ENCODE data around the gene STRIT1. TPM values are rescaled to one million over a fixed set of nuclear protein-coding genes. Genes with fewer than 3 reads are reported as not detected.

STRIT1 gene
- total and polyA plus RNA-seq, 2 of the 4 experiments (the other 2 are of a cell fraction) = not detected

- Histone ChIP-seq H2AK5ac (ENCODE audit: low read depth, low read length) (no peak overlapping the region), H4K5ac (ENCODE audit: low read depth, low read length) (no peak overlapping the region), H3K36me3 (ENCODE audit: control insufficient read depth, insufficient read depth, low read length) (no peaks in the 10 kb centered on the region), H3K27ac (ENCODE audit: insufficient read depth, low read length) (no peak overlapping the region), H3K14ac (replicated peaks; ENCODE audit: low read depth, low read length) (no peak overlapping the region), H4K20me1 (ENCODE audit: insufficient read depth, low read length) (no peaks in the 10 kb centered on the region), H2BK15ac (ENCODE audit: low read depth, low read length) (no peak overlapping the region), H3K9me1 (ENCODE audit: insufficient read depth, low read length) (no peaks in the 10 kb centered on the region), H2BK120ac (ENCODE audit: low read depth, low read length) (no peak overlapping the region), H4K8ac (ENCODE audit: low read depth in 2 of 2, low read length in 2 of 2) (no peak overlapping the region), H3K9ac (ENCODE audit: low read depth, low read length) (no peak overlapping the region), H2AFZ (replicated peaks; ENCODE audit: low read length, poor library complexity) (no peak overlapping the region), H2BK20ac (ENCODE audit: low read depth, low read length) (no peak overlapping the region), H3K4me1 (ENCODE audit: control insufficient read depth, insufficient read depth, low read length) (no peaks in the 10 kb centered on the region), H2BK5ac (ENCODE audit: low read depth, low read length, poor library complexity, severe bottlenecking) (no peak overlapping the region), H3K9me3 (ENCODE audit: control insufficient read depth, insufficient read depth, low read length) (peaks cover 7% of the 10 kb centered on the region; the same call in 1 of the 2 replicates), H3K4me2 (ENCODE audit: low read depth, low read length) (no peak overlapping the region), H4K91ac (ENCODE audit: insufficient read depth, low read depth, low read length) (no peak overlapping the region), H3K18ac (ENCODE audit: low read depth, low read length) (no peak overlapping the region), H3K79me1 (ENCODE audit: low read depth in 1 of 2, low read length in 2 of 2) (no peaks in the 10 kb centered on the region), H3K27me3 (ENCODE audit: control insufficient read depth, insufficient read depth, low read length) (no peaks in the 10 kb centered on the region), H3K23ac (ENCODE audit: low read depth, low read length) (no peak overlapping the region), H2AK9ac (replicated peaks; ENCODE audit: low read depth, low read length, poor library complexity) (no peak overlapping the region), H3K4me3 (ENCODE audit: insufficient read depth, low read depth, low read length) (no peak overlapping the region), H3K56ac (ENCODE audit: extremely low read depth, insufficient read depth, low read length) (no peak overlapping the region), H3K4ac (ENCODE audit: low read depth, low read length) (no peak overlapping the region)
- no TSS peak for BruUV-seq (replicated peaks)
- DNase-seq = no peak
- dilution Hi-C loops (cut with HindIII; ENCODE audit: low sequenced_read_pairs, unreplicated experiment) = no loop called here
- TF ChIP-seq ELK1 (IDR thresholded peaks at IDR 0.05; ENCODE audit: borderline replicate concordance, low read depth, low read length) = no peak
- TF ChIP-seq POLR2A (IDR thresholded peaks at IDR 0.05; ENCODE audit: low read depth, low read length) = no peak
- TF ChIP-seq RFX5 (IDR thresholded peaks at IDR 0.05; ENCODE audit: low read depth, low read length) = no peak
- no peak for TF ChIP-seq CEBPB (IDR thresholded peaks at IDR 0.05; ENCODE audit: low read depth, low read length)
- intact Hi-C loops (cut with micrococcal nuclease) = no loop called here
- ChIA-PET CTCF (interaction anchor here (1.7 kb wide), 1 partner anchor 9 kb away, joined by 4 read pairs; no protein-coding TSS in a partner anchor), POLR2A (ENCODE audit: unreplicated experiment) (interaction anchor here (0.6 kb wide), 1 partner anchor 1445 kb away, joined by 4 read pairs; no protein-coding TSS in a partner anchor)
- ATAC-seq (ENCODE audit: low read depth) = no peak
- in situ Hi-C loops (cut with MboI; ENCODE audit: low sequenced_read_pairs) = no loop called here
These were observed 2.9 kb upstream of the STRIT1 start for GRCh38 chr3:155296413-155296812.
